Mesothelial cell of epicardium (in vitro differentiated cells): ENCODE results near the gene ADAMTS9. TPM values are rescaled to one million over a fixed set of nuclear protein-coding genes. Genes with fewer than 3 reads are reported as not detected.

ENCODE experiments used
- DNase-seq, 2 experiments: peaks; one replicate each; pipeline ENCODE4 v3.0.0; 2021; ENCODE audit warnings: low spot score in 2 of 2; ENCODE audit not compliant: unreplicated experiment in 2 of 2
- H3K27ac Mint-ChIP-seq: 2 replicates; pipeline ENCODE4 v1.8.0; 2021; ENCODE audit warnings: mixed read lengths
- H3K27me3 Mint-ChIP-seq: 2 replicates; pipeline ENCODE4 v1.8.0; 2021; ENCODE audit warnings: low read depth, mixed read lengths
- H3K36me3 Mint-ChIP-seq: 2 replicates; pipeline ENCODE4 v1.8.0; 2021; ENCODE audit warnings: mixed read lengths
- H3K4me1 Mint-ChIP-seq: 2 replicates; pipeline ENCODE4 v1.8.0; 2021; ENCODE audit warnings: mixed read lengths
- H3K4me3 Mint-ChIP-seq: 2 replicates; pipeline ENCODE4 v1.8.0; 2021; ENCODE audit warnings: mild to moderate bottlenecking, moderate library complexity, mixed read lengths
- H3K9me3 Mint-ChIP-seq: 2 replicates; pipeline ENCODE4 v1.8.0; 2021; ENCODE audit warnings: mixed read lengths
- total RNA-seq: library from RNA; stranded (reverse); gene quantifications from 3 replicates; pipeline ENCODE4 v1.2.1, GENCODE V29; 2021
- TF ChIP-seq, protein P1 (sequence below): fragments of 200-600 bp; sonication (generic); IDR thresholded peaks from one replicate; pipeline ENCODE4 v1.5.0; 2021; ENCODE audit warnings: antibody characterized with exemption; ENCODE audit not compliant: unreplicated experiment

Gene ADAMTS9
- total RNA-seq, 1 donor from 2014 or later = 127 TPM

- TF ChIP-seq, protein P1, sequence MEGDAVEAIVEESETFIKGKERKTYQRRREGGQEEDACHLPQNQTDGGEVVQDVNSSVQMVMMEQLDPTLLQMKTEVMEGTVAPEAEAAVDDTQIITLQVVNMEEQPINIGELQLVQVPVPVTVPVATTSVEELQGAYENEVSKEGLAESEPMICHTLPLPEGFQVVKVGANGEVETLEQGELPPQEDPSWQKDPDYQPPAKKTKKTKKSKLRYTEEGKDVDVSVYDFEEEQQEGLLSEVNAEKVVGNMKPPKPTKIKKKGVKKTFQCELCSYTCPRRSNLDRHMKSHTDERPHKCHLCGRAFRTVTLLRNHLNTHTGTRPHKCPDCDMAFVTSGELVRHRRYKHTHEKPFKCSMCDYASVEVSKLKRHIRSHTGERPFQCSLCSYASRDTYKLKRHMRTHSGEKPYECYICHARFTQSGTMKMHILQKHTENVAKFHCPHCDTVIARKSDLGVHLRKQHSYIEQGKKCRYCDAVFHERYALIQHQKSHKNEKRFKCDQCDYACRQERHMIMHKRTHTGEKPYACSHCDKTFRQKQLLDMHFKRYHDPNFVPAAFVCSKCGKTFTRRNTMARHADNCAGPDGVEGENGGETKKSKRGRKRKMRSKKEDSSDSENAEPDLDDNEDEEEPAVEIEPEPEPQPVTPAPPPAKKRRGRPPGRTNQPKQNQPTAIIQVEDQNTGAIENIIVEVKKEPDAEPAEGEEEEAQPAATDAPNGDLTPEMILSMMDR = no peak
- H3K27me3 Mint-ChIP-seq = no peaks in the 10 kb centered on the region
- H3K4me3 Mint-ChIP-seq = no peak overlapping the region
- peaks cover 18% of the 10 kb centered on the region for H3K9me3 Mint-ChIP-seq
- DNase-seq = no peak
- peaks cover 5% of the 10 kb centered on the region for H3K4me1 Mint-ChIP-seq
- peaks cover 42% of the 10 kb centered on the region for H3K36me3 Mint-ChIP-seq
- H3K27ac Mint-ChIP-seq = no peak overlapping the region
Measured at GRCh38 chr3:64659617-64659978, 28.2 kb downstream of the ADAMTS9 start.

- no peak overlapping the region for H3K27ac Mint-ChIP-seq
- TF ChIP-seq, protein P1 = no peak
- peaks cover 13% of the 10 kb centered on the region for H3K9me3 Mint-ChIP-seq
- no peak for DNase-seq
- H3K27me3 Mint-ChIP-seq = no peaks in the 10 kb centered on the region
- peaks cover 5% of the 10 kb centered on the region for H3K4me1 Mint-ChIP-seq
- no peak overlapping the region for H3K4me3 Mint-ChIP-seq
- H3K36me3 Mint-ChIP-seq = peaks cover 40% of the 10 kb centered on the region
Measured at GRCh38 chr3:64658001-64658400, 29.8 kb downstream of the ADAMTS9 start.

GRCh38 chr3:64656544-64656943 lies 31.3 kb downstream of the ADAMTS9 start:
- Mint-ChIP-seq H3K27me3 (no peaks in the 10 kb centered on the region), H3K4me1 (peaks cover 5% of the 10 kb centered on the region), H3K9me3 (no peaks in the 10 kb centered on the region), H3K36me3 (peaks cover 28% of the 10 kb centered on the region), H3K27ac (no peak overlapping the region), H3K4me3 (no peak overlapping the region)
- TF ChIP-seq, protein P1 = no peak
- no peak for DNase-seq

DNA sequence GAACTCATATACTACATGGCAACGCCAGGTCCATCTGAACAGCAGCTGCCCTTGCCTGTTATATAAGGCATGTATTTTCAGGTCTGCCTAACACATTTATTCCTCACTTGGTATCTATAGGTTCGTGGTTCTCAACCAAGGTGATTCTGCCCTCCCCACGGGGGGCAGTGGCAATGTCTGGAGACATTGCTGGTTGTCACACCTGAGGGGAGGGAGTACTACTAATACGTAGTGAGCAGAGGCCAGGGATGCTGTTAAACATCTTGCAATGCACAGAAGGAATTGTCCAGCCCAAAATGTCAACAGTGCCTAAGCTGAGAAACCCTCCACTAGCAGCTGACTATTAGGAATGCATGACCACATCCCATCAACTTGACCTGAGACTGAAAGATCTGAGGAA lies 32.6 kb downstream of the ADAMTS9 start:
- Mint-ChIP-seq H3K4me1 (peaks cover 14% of the 10 kb centered on the region), H3K4me3 (no peak overlapping the region), H3K27ac (no peak overlapping the region), H3K36me3 (peaks cover 29% of the 10 kb centered on the region), H3K27me3 (no peaks in the 10 kb centered on the region), H3K9me3 (no peaks in the 10 kb centered on the region)
- TF ChIP-seq, protein P1 = no peak
- no peak for DNase-seq

GRCh38 chr3:64654013-64654412 lies 33.8 kb downstream of the ADAMTS9 start:
- TF ChIP-seq, protein P1 = no peak
- Mint-ChIP-seq H3K9me3 (no peaks in the 10 kb centered on the region), H3K27me3 (no peaks in the 10 kb centered on the region), H3K36me3 (peaks cover 35% of the 10 kb centered on the region), H3K4me1 (peaks cover 11% of the 10 kb centered on the region), H3K27ac (no peak overlapping the region), H3K4me3 (no peak overlapping the region)
- DNase-seq = no peak

DNA sequence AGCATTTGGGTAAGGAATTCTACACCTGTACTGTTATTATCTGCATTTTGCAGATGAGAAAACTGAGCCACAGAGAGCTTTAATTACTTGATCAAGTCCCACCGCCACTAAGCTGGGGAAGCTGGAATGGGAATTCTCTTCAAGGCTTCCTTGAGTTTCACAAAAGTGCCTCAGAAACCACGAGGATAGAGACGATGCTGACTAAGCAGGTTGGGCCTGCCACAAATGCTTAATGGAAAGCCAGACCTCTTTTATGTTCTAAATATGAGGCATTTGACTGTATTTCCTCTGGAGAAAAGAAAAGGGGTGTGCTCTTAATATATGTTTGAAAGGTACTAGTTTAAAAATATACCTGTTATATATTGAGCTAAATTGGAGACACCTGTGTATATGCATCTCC lies 34.7 kb downstream of the ADAMTS9 start:
- peaks cover 28% of the 10 kb centered on the region for H3K36me3 Mint-ChIP-seq
- H3K9me3 Mint-ChIP-seq = no peaks in the 10 kb centered on the region
- no peak for DNase-seq
- TF ChIP-seq, protein P1 = no peak
- H3K27ac Mint-ChIP-seq = no peak overlapping the region
- H3K4me3 Mint-ChIP-seq = no peak overlapping the region
- peaks cover 15% of the 10 kb centered on the region for H3K4me1 Mint-ChIP-seq
- no peaks in the 10 kb centered on the region for H3K27me3 Mint-ChIP-seq
